Stimulated activated CD8-positive, alpha-beta memory T cell treated with anti-CD3 and anti-CD28 coated beads, Interleukin-15, amount 100 ng/mL, for 4 hours (primary cell): ENCODE data around the gene SDR42E2.
"Not testable (repeated sequence)": the region's sequence is repeated elsewhere in the genome, so short reads cannot be mapped to it uniquely, and the experiment has no call there.

Experiments
- DNase-seq, 2 donors: peaks; one replicate each; pipeline ENCODE4 v3.0.0-alpha.2; 2020; ENCODE audit warnings: low read depth in 2 of 2

SDR42E2 gene

GRCh38 chr16:22161999-22162655 lies at the start of gene SDR42E2:
Gene SDR42E2, plus strand, starts transcription at chr16:22162506. Its CDS starts 3,077 bp downstream, at chr16:22165583.
- peak; percentile 2 to 26 for DNase-seq

- no peak for DNase-seq
These were observed 46.1 kb upstream of the SDR42E2 start for GRCh38 chr16:22116095-22116700.

GRCh38 chr16:22117609-22118008 lies 44.7 kb upstream of the SDR42E2 start:
- DNase-seq, result no peak

GRCh38 chr16:22120440-22120839 lies 41.9 kb upstream of the SDR42E2 start:
- DNase-seq, result no peak

GRCh38 chr16:22122239-22122638 lies 40.1 kb upstream of the SDR42E2 start:
- no peak for DNase-seq

- no peak for DNase-seq
These were observed 39.2 kb upstream of the SDR42E2 start for GRCh38 chr16:22123146-22123545.

- no peak for DNase-seq
These were observed 38.4 kb upstream of the SDR42E2 start for GRCh38 chr16:22123759-22124490.

GRCh38 chr16:22124583-22125284 lies 37.6 kb upstream of the SDR42E2 start:
- no peak for DNase-seq

- DNase-seq, result no peak
These were observed 36.2 kb upstream of the SDR42E2 start for GRCh38 chr16:22126037-22126558.

GRCh38 chr16:22128537-22128936 lies 33.8 kb upstream of the SDR42E2 start:
- DNase-seq, result not testable (repeated sequence)

GRCh38 chr16:22130528-22130927 lies 31.8 kb upstream of the SDR42E2 start:
- no peak for DNase-seq

- no peak for DNase-seq
These were observed 29.5 kb upstream of the SDR42E2 start for GRCh38 chr16:22132801-22133200.

- no peak for DNase-seq
These were observed 23.8 kb upstream of the SDR42E2 start for GRCh38 chr16:22138482-22138881.

GRCh38 chr16:22139008-22139407 lies 23.3 kb upstream of the SDR42E2 start:
- DNase-seq, result no peak

- DNase-seq, result no peak
These were observed 22.6 kb upstream of the SDR42E2 start for GRCh38 chr16:22139732-22140131.

- DNase-seq, result no peak
These were observed 20.5 kb upstream of the SDR42E2 start for GRCh38 chr16:22141767-22142166.

GRCh38 chr16:22144520-22144919 lies 17.8 kb upstream of the SDR42E2 start:
- DNase-seq, result no peak

GRCh38 chr16:22147853-22148252 lies 14.5 kb upstream of the SDR42E2 start:
- DNase-seq, result no peak

GRCh38 chr16:22151246-22151998 lies 10.9 kb upstream of the SDR42E2 start:
- no peak for DNase-seq

GRCh38 chr16:22152316-22152715 lies 10.0 kb upstream of the SDR42E2 start:
- DNase-seq, result no peak

- not testable (repeated sequence) for DNase-seq
These were observed 9.2 kb upstream of the SDR42E2 start for GRCh38 chr16:22153078-22153477.
